Mesenchymal stem cell (in vitro differentiated cells and primary cell): ENCODE measurements around the gene UQCRQ.

Experiments
- DNase-seq: peaks from one replicate; pipeline ENCODE4 v3.0.0-alpha.2; 2013
- H2AFZ ChIP-seq: one replicate; pipeline ENCODE4 v1.6.1; 2013; ENCODE audit warnings: low read depth, mild to moderate bottlenecking, control low read depth, inconsistent platforms, low read length, moderate library complexity
- H2AK5ac ChIP-seq: 2 replicates; pipeline ENCODE4 v1.6.1; 2013; ENCODE audit warnings: low read length, moderate library complexity, mild to moderate bottlenecking, inconsistent platforms; ENCODE audit not compliant: severe bottlenecking
- H2BK120ac ChIP-seq: one replicate; pipeline ENCODE4 v1.6.1; 2013; ENCODE audit warnings: low read depth, mild to moderate bottlenecking, inconsistent platforms, low read length, moderate library complexity
- H2BK12ac ChIP-seq, 2 experiments: one replicate each; pipeline ENCODE4 v1.6.1; 2013; ENCODE audit warnings: inconsistent platforms in 2 of 2, low read length in 2 of 2, mild to moderate bottlenecking in 2 of 2, moderate library complexity in 2 of 2, control low read depth in 1 of 2
- H2BK15ac ChIP-seq: one replicate; pipeline ENCODE4 v1.6.1; 2013; ENCODE audit warnings: mild to moderate bottlenecking, low read depth, inconsistent platforms; ENCODE audit not compliant: poor library complexity, severe bottlenecking
- H2BK5ac ChIP-seq: 2 replicates; pipeline ENCODE4 v1.6.1; 2013; ENCODE audit warnings: low read depth, mild to moderate bottlenecking, low read length, control low read depth, inconsistent platforms; ENCODE audit not compliant: poor library complexity, severe bottlenecking
- H3K14ac ChIP-seq, 2 experiments: one replicate each; pipeline ENCODE4 v1.6.1; 2013; ENCODE audit warnings: inconsistent platforms in 2 of 2, low read length in 2 of 2, control low read depth in 1 of 2, mild to moderate bottlenecking in 1 of 2, moderate library complexity in 1 of 2
- H3K18ac ChIP-seq, 2 experiments: one replicate each; pipeline ENCODE4 v1.6.1; 2013; ENCODE audit warnings: inconsistent platforms in 2 of 2, low read length in 2 of 2, control low read depth in 1 of 2, low read depth in 1 of 2, mild to moderate bottlenecking in 1 of 2
- H3K23ac ChIP-seq, 2 experiments: one replicate each; pipeline ENCODE4 v1.6.1; 2013; ENCODE audit warnings: inconsistent platforms in 2 of 2, low read length in 2 of 2, mild to moderate bottlenecking in 2 of 2, moderate library complexity in 2 of 2, control low read depth in 1 of 2
- H3K27ac ChIP-seq: 2 replicates; pipeline ENCODE4 v1.5.1; 2013; ENCODE audit warnings: mild to moderate bottlenecking, moderate library complexity, low read length, control low read depth, inconsistent platforms; ENCODE audit not compliant: poor library complexity, severe bottlenecking
- H3K27me3 ChIP-seq, 2 experiments: 2 replicates each; pipeline versions ENCODE4 v1.6.1 to v1.7.0; 2013; ENCODE audit warnings: low read length in 2 of 2, mild to moderate bottlenecking in 2 of 2, moderate library complexity in 2 of 2, control low read depth in 1 of 2, inconsistent platforms in 1 of 2; ENCODE audit not compliant: control insufficient read depth in 1 of 2, insufficient read depth in 1 of 2
- H3K36me3 ChIP-seq, 2 experiments: 2 replicates each; pipeline versions ENCODE4 v1.6.1 to v1.7.0; 2013; ENCODE audit warnings: low read length in 2 of 2, control low read depth in 1 of 2, inconsistent platforms in 1 of 2, low read depth in 1 of 2, mild to moderate bottlenecking in 1 of 2; ENCODE audit not compliant: insufficient read depth in 2 of 2, control insufficient read depth in 1 of 2
- H3K4ac ChIP-seq, 2 experiments: one replicate each; pipeline ENCODE4 v1.6.1; 2013; ENCODE audit warnings: inconsistent platforms in 2 of 2, low read length in 2 of 2, mild to moderate bottlenecking in 2 of 2, moderate library complexity in 2 of 2, control low read depth in 1 of 2, low read depth in 1 of 2
- H3K4me1 ChIP-seq: 2 replicates; pipeline ENCODE4 v1.6.1; 2013; ENCODE audit warnings: low read depth, low read length, control low read depth; ENCODE audit not compliant: control insufficient read depth, insufficient read depth
- H3K4me2 ChIP-seq: 2 replicates; pipeline ENCODE4 v1.6.1; 2013; ENCODE audit warnings: low read length, mild to moderate bottlenecking, inconsistent platforms; ENCODE audit not compliant: poor library complexity, severe bottlenecking
- H3K4me3 ChIP-seq, 2 experiments: 2 replicates each; pipeline versions ENCODE4 v1.5.1 to v1.7.0; 2013; ENCODE audit warnings: low read length in 2 of 2, mild to moderate bottlenecking in 2 of 2, control low read depth in 1 of 2, low read depth in 1 of 2; ENCODE audit not compliant: insufficient read depth in 1 of 2
- H3K79me1 ChIP-seq: replicated peaks from 2 replicates; pipeline ENCODE4 v1.6.1; 2013; ENCODE audit warnings: mild to moderate bottlenecking, control low read depth, low read length, inconsistent platforms; ENCODE audit not compliant: poor library complexity, severe bottlenecking
- H3K9ac ChIP-seq: 2 replicates; pipeline ENCODE4 v1.7.0; 2013; ENCODE audit warnings: mild to moderate bottlenecking, low read length, moderate library complexity
- H3K9me3 ChIP-seq: 2 replicates; pipeline ENCODE4 v1.7.0; 2013; ENCODE audit warnings: mild to moderate bottlenecking, low read length; ENCODE audit not compliant: control insufficient read depth
- H4K8ac ChIP-seq: one replicate; pipeline ENCODE4 v1.6.1; 2013; ENCODE audit warnings: inconsistent platforms, mild to moderate bottlenecking, low read length, moderate library complexity
- H4K91ac ChIP-seq: one replicate; pipeline ENCODE4 v1.6.1; 2013; ENCODE audit warnings: mild to moderate bottlenecking, low read length, inconsistent platforms
- WGBS: methylation state at CpG from one replicate; pipeline ENCODE4 v1.1.7; 2013; ENCODE audit warnings: mixed read lengths; 5-methylcytosine and 5-hydroxymethylcytosine counted together

The UQCRQ gene

GRCh38 chr5:132836852-132837251 lies 29.6 kb upstream of the UQCRQ start:
- Histone ChIP-seq H3K27me3 (no peaks in the 10 kb centered on the region), H2BK120ac (no peak overlapping the region), H3K4me1 (peaks cover 1% of the 10 kb centered on the region), H3K4me3 (no peak overlapping the region), H3K9me3 (no peaks in the 10 kb centered on the region), H2AK5ac (no peak overlapping the region), H2BK15ac (no peak overlapping the region), H3K27ac (no peak overlapping the region), H2BK5ac (no peak overlapping the region), H3K79me1 (no peaks in the 10 kb centered on the region), H3K18ac (no peak overlapping the region), H2BK12ac (no peak overlapping the region), H3K36me3 (no peaks in the 10 kb centered on the region), H4K8ac (no peak overlapping the region), H3K14ac (no peak overlapping the region), H4K91ac (no peak overlapping the region), H3K4ac (no peak overlapping the region), H3K9ac (no peak overlapping the region), H3K23ac (no peak overlapping the region), H2AFZ (no peak overlapping the region), H3K4me2 (no peak overlapping the region)
- WGBS = 100% methylated on average over 1 of the region's 1 CpG
- DNase-seq = no peak

- H3K18ac ChIP-seq = no peak overlapping the region
- H4K91ac ChIP-seq = no peak overlapping the region
- DNase-seq = no peak
- H3K27me3 ChIP-seq = no peaks in the 10 kb centered on the region
- no peaks in the 10 kb centered on the region for H3K36me3 ChIP-seq
- no peak overlapping the region for H3K23ac ChIP-seq
- H2AK5ac ChIP-seq = no peak overlapping the region
- no peak overlapping the region for H3K4me2 ChIP-seq
- no peak overlapping the region for H3K9ac ChIP-seq
- no peak overlapping the region for H3K27ac ChIP-seq
- H3K4ac ChIP-seq = no peak overlapping the region
- no peak overlapping the region for H2BK12ac ChIP-seq
- no peak overlapping the region for H3K4me3 ChIP-seq
- H2BK15ac ChIP-seq = no peak overlapping the region
- H2AFZ ChIP-seq = no peak overlapping the region
- no peak overlapping the region for H2BK120ac ChIP-seq
- no peak overlapping the region for H2BK5ac ChIP-seq
- 79% methylated on average over 2 of the region's 2 CpGs for WGBS
- H3K4me1 ChIP-seq = peaks cover 1% of the 10 kb centered on the region
- no peaks in the 10 kb centered on the region for H3K9me3 ChIP-seq
- no peaks in the 10 kb centered on the region for H3K79me1 ChIP-seq
- H3K14ac ChIP-seq = no peak overlapping the region
- H4K8ac ChIP-seq = no peak overlapping the region
Measured at GRCh38 chr5:132837868-132838267, 28.6 kb upstream of the UQCRQ start.

GRCh38 chr5:132838516-132839282 lies 27.7 kb upstream of the UQCRQ start:
- no peak overlapping the region for H3K23ac ChIP-seq
- peak overlapping the region in 1 of 2 experiments; percentile 48 for H3K18ac ChIP-seq
- H2AK5ac ChIP-seq = no peak overlapping the region
- H2BK120ac ChIP-seq = no peak overlapping the region
- H3K79me1 ChIP-seq = no peaks in the 10 kb centered on the region
- H3K27ac ChIP-seq = no peak overlapping the region
- no peaks in the 10 kb centered on the region for H3K36me3 ChIP-seq
- no peak overlapping the region for H2AFZ ChIP-seq
- no peak overlapping the region for H2BK12ac ChIP-seq
- 96% methylated on average over 3 of the region's 3 CpGs for WGBS
- no peak for DNase-seq
- H3K4me1 ChIP-seq = peaks cover 1% of the 10 kb centered on the region
- no peak overlapping the region for H2BK5ac ChIP-seq
- H4K91ac ChIP-seq = no peak overlapping the region
- H2BK15ac ChIP-seq = no peak overlapping the region
- no peaks in the 10 kb centered on the region for H3K27me3 ChIP-seq
- H3K9ac ChIP-seq = no peak overlapping the region
- H4K8ac ChIP-seq = no peak overlapping the region
- H3K14ac ChIP-seq = no peak overlapping the region
- no peaks in the 10 kb centered on the region for H3K9me3 ChIP-seq
- H3K4me3 ChIP-seq = no peak overlapping the region
- no peak overlapping the region for H3K4me2 ChIP-seq
- no peak overlapping the region for H3K4ac ChIP-seq

- H3K9me3 ChIP-seq = no peaks in the 10 kb centered on the region
- peak overlapping the region in 1 of 2 experiments; percentile 9 for H2BK12ac ChIP-seq
- H3K27ac ChIP-seq = peak overlapping the region; percentile 9
- no peak overlapping the region for H2AFZ ChIP-seq
- H3K9ac ChIP-seq = no peak overlapping the region
- DNase-seq = peak; percentile 84
- peak overlapping the region; percentile 45 to 54 for H3K18ac ChIP-seq
- H3K79me1 ChIP-seq = no peaks in the 10 kb centered on the region
- peak overlapping the region; percentile 67 for H4K91ac ChIP-seq
- no peak overlapping the region for H2AK5ac ChIP-seq
- no peak overlapping the region for H3K4ac ChIP-seq
- no peak overlapping the region for H3K14ac ChIP-seq
- 61% methylated on average over 8 of the region's 8 CpGs for WGBS
- H2BK120ac ChIP-seq = no peak overlapping the region
- H3K36me3 ChIP-seq = no peaks in the 10 kb centered on the region
- H3K27me3 ChIP-seq = no peaks in the 10 kb centered on the region
- no peak overlapping the region for H3K4me2 ChIP-seq
- H3K23ac ChIP-seq = no peak overlapping the region
- no peak overlapping the region for H2BK5ac ChIP-seq
- H3K4me3 ChIP-seq = no peak overlapping the region
- peak overlapping the region; percentile 59 for H4K8ac ChIP-seq
- H3K4me1 ChIP-seq = peaks cover 1% of the 10 kb centered on the region
- no peak overlapping the region for H2BK15ac ChIP-seq
Measured at GRCh38 chr5:132839426-132840301, 26.8 kb upstream of the UQCRQ start.
